SKM-1 treated with dmso at 0.1 percent for 144 hours (cell line): ENCODE data around the gene EXO5.
A peak's percentile ranks its signal among the peaks of the same experiment; 100 is the strongest.
"Not testable (repeated sequence)": the region's sequence is repeated elsewhere in the genome, so short reads cannot be mapped to it uniquely, and the experiment has no call there.

Experiments
- DNase-seq: peaks from one replicate; lab custom pipeline; 2025; ENCODE audit not compliant: unreplicated experiment; lab: John Stamatoyannopoulos, UW

The EXO5 gene, protein sequence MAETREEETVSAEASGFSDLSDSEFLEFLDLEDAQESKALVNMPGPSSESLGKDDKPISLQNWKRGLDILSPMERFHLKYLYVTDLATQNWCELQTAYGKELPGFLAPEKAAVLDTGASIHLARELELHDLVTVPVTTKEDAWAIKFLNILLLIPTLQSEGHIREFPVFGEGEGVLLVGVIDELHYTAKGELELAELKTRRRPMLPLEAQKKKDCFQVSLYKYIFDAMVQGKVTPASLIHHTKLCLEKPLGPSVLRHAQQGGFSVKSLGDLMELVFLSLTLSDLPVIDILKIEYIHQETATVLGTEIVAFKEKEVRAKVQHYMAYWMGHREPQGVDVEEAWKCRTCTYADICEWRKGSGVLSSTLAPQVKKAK

DNA sequence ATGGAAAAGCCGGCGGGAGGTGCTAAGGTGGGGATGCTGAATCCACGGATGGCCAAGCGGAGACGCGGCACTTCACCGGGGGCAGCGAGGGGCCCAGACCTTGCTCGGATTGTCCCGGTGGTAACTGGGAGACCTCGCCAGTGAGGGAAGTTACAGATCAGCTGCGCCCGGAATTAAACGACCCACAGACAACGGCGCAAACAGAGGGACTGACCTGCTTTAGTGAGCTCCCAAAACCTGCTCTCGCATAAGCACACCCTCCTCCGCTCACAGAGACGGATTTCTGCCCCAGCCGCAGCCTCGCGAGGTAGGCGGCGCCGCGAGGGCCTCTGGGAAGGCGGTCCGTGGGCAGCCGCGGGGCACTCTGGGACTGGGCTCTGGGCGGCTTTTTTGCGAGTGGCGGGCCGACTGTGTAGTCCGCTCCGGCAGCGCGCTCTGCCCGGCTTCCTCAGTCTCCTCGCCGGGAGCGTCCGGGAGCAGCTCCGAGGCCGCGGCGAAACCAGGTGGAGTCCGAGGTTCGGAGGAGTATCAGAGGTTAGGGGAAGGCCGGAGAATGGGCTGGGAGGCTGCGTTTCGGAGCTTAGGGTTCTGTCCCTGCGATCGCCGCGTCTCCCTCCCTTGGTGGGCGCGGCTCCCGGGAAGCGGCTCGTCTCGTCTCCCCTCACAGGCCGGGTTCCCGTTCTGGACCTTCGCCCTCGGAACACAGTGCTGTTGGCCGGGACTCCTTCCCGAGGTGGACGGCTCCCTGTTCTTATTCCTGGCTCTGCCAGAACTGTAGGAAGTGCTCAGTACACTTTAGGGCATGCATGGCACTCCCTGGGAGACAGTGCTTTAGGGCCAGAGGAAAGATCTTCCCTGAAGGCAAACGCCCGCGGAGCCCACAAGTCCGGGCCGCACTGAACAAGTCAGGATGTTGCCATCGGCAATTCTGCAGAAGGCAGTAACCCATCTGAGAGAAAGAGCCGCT is at the start of gene EXO5:
Gene EXO5, plus strand, starts transcription at position 393 of the 967 bp plus-strand sequence. CDS start 5,778 bp downstream, outside the sequence.
- DNase-seq: peak; percentile 76

DNA sequence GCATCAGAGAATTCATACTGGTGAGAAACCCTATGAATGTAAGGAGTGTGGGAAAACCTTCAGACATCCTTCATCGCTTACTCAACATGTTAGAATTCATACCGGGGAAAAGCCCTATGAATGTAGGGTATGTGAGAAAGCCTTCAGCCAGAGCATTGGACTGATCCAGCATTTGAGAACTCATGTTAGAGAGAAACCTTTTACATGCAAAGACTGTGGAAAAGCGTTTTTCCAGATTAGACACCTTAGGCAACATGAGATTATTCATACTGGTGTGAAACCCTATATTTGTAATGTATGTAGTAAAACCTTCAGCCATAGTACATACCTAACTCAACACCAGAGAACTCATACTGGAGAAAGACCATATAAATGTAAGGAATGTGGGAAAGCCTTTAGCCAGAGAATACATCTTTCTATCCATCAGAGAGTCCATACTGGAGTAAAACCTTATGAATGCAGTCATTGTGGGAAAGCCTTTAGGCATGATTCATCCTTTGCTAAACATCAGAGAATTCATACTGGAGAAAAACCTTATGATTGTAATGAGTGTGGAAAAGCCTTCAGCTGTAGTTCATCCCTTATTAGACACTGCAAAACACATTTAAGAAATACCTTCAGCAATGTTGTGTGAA is 45.5 kb upstream of the EXO5 start:
- DNase-seq: no peak

DNA sequence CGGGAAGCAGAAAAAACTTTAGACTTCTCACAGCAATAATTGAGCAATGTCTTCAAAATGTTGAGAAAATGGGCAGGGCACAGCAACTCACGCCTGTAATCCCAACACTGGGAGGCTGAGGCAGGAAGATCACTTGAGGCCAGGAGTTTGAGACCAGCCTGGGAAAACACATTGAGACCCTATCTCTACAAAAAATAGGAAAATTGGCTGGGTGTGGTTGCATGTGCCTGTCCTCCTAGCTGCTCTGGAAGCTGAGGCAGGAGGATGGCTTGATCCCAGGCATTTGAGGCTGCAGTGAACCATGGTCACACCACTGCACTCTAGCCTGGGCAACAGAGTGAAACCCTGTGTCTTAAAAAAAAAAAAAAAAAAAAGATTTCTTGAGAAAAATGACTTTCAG is 39.2 kb upstream of the EXO5 start:
- no peak for DNase-seq

DNA sequence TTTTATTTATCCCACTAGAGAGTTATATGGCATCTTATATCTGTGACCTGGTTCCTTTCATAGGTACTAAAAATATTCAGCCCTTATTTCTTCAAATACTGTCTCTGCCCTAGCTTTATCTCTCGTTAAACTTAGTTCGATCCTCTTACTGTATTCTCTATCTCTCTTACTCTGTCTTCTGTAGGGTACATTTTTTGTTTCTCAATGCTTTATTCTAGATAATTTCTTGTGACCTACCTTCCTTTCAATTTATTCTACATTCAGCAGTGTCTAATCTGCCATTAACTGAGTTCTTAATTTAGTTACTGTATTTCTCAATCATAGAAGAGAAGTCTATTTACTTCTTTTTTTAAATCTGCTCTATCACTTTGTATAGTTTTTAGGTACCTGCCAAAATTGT is 33.3 kb upstream of the EXO5 start:
- no peak for DNase-seq

DNA sequence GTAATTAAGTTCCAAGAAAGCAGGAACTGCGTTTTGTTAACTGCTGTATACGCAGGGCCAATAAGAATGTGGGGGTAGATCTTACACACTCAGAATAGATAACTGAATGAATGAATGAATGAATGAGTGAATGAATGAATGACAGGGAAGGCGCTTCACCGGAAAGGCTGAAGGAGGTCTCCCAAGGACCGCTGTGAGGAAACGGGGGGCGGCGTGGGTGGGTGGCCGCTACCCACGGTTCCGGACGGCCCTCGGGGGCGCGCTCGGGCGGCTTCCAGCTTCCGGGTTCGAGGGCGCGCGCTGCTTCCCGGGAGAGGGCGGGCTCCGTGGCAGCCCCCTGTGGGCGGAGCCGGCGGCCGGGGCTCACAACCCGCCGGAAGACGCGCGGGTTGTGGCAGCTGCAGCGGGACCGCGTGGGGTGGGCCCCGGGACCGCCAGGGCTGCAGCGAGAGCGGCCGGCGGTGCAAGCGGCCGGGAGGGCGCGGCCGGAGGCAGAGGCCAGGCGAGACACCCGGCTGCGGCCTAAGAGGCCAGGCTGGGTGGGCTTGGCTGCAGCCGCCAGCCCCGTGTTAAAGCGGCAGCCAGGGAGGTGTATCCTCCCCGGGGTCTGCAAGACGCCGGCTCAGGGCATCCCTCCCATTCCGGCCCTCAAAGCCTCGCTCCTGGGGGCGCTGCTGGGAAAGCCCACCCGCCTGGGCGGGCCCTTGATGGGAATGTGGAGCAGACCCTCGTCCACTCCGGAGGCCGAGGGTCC is 31.5 kb upstream of the EXO5 start, which contains the start of gene ZFP69:
Gene ZFP69, plus strand, starts transcription at position 367 of the 754 bp plus-strand sequence. CDS start 2,072 bp downstream, outside the sequence.
- DNase-seq: peak; percentile 58

DNA sequence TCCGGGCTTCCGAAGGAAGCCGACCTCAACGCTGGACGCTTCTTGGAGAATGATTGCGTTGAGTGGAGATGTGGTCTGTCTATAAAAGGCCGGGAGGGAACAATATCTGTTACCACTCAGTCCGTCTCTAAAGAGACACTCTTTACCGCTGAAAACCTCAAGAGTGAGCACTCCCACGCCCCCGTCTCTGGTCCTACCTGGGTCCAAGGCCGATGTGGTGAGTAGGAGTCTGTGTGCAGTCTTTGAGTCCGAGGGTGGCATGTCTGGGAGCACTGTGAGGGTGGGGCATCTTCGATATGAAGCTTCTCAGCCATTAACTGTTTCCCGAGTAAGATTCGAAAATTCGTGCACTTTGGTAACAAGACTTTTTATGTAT is 30.9 kb upstream of the EXO5 start:
- no peak for DNase-seq

DNA sequence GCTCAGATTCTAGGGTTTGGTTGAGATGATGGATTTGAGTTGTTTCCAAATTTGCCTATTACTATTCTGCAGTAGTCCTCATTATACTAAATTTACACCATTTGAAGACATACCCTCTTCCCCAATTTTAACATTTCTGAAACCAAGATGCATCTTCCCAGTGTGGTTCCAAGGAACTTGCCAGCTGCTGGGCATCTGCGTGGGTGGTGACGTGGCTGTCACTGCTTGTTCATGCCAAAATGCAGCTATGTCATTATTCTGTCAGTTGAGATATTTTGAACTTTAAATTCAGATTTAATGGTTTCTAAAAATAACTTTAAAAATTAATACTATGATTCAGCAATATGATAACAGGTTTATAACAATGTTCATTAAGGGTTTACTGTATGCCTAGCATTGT is 30.3 kb upstream of the EXO5 start:
- DNase-seq: no peak

DNA sequence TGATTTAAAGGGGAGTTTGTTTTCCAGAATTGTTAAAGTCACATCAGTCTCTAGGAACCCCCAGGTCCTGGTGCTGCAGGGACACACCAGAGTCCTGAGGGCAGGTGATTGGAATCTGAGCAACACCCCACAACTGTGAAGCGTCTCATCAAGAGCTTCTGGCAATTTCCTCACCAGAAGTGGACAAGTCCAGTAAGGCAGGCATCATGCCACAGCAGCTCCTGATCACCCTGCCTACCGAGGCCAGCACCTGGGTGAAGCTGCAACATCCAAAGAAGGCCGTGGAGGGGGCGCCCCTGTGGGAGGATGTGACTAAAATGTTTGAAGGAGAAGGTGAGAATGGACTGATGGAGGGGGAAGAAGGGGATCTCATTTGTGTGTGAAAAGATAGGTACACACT is 29.4 kb upstream of the EXO5 start:
- no peak for DNase-seq

DNA sequence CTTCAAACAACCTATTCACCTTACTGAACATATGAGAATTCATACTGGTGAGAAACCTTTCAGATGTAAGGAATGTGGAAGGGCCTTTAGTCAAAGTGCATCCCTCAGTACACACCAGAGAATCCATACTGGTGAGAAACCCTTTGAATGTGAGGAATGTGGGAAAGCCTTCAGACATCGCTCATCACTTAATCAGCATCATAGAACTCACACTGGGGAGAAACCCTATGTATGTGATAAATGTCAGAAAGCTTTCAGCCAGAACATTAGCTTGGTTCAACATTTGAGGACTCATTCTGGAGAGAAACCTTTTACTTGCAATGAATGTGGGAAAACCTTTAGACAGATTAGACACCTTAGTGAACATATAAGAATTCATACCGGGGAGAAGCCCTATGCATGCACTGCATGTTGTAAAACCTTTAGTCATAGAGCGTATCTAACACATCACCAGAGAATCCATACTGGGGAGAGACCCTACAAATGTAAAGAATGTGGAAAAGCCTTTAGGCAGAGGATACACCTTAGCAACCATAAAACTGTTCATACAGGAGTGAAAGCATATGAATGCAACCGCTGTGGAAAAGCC is 13.2 kb upstream of the EXO5 start:
- no peak for DNase-seq

DNA sequence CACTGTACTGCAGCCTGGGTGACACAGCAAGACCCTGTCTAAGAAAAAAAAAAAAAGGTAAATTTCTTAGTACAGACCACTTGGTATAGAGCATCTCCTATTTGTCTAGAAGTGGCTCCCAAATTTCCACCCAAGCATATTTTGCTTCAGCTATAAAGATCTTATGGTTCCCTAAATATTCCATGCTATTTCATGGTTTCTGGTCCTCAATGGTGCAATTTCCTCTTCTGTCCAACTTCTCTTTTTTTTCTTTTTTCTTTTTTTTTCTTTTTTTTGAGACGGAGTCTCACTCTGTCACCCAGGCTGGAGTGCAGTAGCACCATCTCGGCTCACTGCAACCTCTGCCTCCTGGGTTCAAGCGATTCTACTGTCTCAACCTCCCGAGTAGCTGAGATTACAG is 5.9 kb upstream of the EXO5 start:
- not testable (repeated sequence) for DNase-seq

DNA sequence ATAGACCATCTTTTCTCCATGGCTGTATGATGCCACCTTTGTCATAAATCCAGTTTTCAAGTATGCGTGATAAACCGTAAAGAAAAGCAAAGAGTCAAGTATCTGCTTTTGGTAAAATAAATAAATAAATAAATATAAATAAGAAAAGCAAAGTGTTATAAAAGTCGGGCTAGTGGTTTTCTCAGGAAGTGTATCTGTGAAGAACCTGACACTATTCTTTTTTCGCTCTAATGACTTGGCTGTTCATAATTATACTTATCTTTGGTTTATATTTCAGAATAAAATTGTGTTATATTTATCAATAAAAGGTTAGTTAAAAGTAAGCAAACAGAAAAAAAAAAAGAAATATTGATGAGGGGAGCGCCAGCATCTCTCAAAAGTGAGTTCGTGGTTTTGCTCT is 594 bp upstream of the EXO5 start:
- DNase-seq: no peak

DNA sequence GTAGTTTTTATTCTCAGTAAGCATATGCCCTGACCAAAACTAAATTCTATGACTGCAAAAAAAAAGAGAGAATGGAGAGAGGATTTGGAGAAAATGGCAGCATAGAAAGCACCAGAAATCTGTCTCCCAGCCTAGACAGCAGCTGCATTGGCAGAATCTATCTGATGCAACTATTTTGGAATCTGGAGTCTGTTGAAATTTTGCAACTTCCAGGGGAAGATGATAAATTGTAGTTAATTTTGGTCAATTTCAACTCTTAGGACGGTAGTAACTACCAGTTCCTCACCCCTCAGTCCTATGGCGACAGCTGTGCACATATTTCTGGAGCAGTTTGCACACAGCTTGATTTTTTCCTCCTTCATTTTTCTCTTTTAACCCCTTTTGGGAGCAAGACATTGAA is 10.9 kb downstream of the EXO5 start:
- DNase-seq: no peak

DNA sequence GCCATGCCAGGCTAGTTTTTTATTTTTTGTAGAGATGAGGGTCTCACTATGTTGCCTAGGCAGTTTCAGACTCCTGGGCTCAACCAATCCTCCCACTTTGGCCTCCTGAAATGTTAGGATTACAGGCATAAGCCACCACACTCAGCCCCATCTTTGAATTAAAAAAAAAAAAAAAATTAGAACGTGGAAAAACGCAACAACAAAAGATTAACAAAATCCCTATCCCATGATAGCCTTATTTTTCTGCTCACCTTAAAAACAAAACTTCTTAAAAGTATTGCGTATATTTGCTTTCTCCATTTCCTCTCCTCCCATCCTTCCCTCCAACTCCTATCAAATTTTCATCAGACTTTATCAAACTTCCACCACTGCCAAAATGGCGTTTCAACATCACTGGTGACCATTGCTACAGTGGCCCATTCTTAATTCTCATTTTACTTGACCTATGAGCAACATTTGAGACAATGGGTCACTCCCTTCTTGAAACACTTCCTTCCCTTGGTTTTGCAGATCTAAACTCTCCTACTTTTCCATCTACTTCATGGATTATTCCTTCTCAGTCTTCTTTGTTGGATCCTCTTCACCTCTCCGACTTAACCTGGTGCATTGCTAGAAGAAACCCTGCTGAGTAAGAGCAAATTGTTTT is 22.3 kb downstream of the EXO5 start:
- no peak for DNase-seq

DNA sequence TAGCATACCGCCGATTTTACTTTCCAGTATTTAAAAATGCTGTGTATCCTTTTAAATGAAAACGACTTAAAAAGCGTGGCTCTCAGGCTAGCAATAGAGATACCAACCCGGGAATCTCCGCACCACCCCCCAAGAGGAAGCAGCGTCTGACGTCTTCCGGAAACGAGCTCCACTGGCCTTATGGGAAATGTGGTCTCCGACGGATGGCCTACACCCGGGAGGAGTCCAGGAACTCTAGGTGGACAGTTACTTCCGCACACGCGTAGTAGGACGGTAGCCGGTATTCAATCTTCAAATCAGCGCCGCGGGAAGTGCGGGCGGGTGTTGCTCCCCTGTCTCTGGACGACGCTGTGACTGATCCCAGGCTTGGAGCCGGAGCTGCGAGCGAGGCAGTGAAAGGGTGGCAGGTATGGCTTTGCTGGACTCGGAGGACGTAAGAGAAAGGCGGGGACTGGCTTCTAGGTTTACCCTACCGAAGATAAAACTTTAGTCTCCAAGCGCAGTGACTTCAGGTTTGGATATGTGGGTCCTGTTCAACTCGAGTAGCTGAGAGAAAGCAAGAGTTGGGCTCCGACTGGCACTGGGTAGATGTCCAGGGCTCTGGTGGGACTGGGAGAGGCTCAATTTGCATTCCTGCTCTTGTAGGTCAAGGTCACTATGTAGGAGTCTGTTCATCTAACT is 23.0 kb downstream of the EXO5 start, which contains the start of gene ZNF684:
Gene ZNF684, plus strand, starts transcription at position 257 of the 681 bp plus-strand sequence. CDS start 1,530 bp downstream, outside the sequence.
- peak; percentile 98 for DNase-seq

DNA sequence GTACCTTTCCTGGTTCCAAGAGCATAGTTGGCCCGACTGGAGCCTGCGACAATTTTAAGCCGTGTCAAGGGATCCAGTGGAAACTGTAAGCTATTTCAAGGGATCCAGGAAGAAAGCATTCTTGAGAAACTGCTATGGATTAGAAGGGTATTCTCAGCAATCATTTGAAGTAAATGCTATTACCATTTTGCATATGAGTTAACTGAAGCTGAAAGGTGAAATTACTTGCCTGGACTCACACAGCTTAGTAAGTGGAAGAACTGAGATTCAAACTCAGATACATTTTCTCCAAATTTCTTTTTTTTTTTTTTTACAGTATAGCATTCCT is 23.5 kb downstream of the EXO5 start:
- no peak for DNase-seq

DNA sequence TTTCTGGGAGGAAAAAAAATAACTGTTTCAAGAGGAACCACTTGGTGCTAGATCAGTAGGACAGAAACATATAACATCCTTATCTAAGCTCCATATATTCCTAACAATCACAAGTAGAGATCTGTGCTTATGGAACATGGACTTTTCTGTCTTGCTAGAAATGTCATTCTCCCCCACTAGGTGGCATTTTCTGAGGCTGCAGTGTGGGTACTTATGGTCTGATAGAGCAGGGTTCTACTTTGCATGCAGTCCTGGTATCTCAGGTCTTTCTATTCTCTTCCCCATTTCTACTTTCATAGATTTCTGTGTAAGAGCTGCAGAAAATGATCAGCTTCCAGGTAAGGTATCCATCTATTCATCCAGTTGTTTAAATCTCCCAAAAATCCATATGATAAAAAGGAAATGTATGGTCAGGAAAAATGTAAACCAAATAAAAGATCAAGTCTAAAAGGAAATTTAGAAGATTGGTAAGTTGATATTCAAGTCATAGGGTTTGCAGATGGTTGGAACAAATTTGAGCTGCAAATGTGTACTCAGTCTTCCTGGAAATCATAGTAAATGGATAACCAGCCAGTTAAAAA is 24.4 kb downstream of the EXO5 start:
- DNase-seq: peak; percentile 69

DNA sequence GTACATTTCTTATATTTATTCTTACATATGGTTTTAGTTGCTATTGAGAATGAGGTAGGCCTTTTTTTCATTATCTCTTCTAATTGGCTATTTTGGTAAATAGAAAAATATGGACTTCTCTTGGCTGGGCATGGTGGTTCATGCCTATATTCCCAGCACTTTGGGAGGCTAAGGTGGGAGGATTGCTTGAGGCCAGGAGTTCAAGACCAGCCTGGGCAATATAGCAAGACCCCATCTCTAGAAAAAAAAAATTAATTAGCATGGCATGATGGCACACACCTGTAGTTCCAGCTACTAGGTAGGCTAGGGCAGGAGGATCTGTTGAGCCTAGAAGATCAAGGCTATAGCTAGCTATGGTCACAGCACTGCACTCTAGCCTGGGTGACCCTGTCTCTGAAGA is 26.0 kb downstream of the EXO5 start:
- DNase-seq: no peak

DNA sequence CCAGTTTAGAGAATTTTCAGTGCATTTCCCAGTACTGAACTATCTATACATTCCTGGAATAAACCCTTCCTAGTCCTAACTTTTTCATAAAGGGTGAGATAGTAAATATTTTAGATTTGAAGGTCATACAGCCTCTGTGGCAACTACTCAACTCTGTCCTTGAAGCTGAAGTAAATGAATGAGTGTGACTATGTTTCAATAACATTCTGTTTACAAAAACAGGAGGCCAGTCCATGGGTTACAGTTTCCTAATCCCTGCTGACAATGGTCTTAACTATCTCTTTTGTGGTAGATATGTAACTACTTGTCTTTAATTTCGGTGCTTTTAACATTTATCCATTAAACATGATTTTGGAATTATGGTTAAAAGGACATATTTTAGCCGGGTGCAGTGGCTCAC is 27.2 kb downstream of the EXO5 start:
- no peak for DNase-seq

DNA sequence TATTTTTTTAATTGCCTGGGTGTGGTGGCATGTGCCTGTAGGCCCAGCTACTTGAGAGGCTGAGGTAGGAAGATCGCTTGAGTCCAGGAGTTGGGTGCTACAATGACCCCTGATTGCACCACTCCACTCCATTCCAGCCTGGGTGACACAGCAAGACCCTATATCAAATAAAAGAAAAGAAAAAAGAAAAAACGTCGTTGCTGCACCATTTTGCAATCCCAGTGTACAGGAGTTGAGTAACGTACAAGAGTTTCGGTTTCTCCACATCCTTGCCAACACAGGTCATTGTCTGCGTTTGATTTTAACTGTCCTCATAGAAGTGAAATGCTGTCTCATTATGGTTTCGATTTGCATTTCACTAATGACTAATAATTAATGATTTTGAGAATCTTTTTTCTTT is 30.8 kb downstream of the EXO5 start:
- peak; percentile 66 for DNase-seq
